GM04503 (cell line): Measurements from ENCODE around the gene IFNA4.
"Not testable (repeated sequence)": the region's sequence is repeated elsewhere in the genome, so short reads cannot be mapped to it uniquely, and the experiment has no call there.

Source experiments
- DNase-seq: peaks from one replicate; pipeline ENCODE4 v3.0.0-alpha.2; 2012; ENCODE audit warnings: low read depth

Gene IFNA4

DNA sequence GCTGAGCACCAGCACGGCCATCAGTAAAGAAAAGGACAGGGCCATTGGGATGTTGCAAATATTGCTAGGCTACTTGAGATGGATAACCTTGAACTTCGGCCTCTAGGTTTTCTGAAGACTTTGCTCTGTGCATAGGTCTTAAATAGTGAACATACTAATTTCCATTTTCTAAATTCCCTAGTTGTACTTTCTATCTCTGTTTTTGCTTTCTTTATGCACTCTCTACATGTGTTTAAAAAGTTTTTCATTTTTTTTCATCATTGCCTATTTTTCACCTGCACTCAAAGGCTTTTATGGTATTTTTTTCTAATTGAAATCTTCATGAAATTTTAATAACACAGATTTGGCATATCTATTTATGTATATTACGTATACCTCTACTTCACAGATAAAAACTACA is at the start of gene IFNA4:
TSS of gene IFNA4 (minus strand) at position 101 of the 400 bp plus-strand sequence. CDS start at position 45, 56 bp downstream.
- DNase-seq: not testable (repeated sequence)

DNA sequence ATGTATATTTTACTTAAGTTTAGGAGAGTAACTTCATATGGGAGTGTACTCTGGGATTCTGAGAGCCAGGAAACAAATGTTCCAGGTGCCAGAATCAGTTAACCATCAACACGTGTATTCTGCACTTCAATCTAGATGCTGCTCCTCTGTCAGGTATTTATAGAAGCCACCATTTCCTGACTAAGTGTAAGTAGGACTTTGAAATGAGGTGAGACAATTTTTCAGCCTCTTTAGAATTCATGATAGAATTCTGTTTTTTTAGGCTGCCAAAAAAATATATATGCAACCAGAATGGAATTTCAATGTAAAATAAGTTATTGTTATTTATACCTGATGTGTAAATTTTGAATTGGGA is 49.0 kb upstream of the IFNA4 start:
- not testable (repeated sequence) for DNase-seq

DNA sequence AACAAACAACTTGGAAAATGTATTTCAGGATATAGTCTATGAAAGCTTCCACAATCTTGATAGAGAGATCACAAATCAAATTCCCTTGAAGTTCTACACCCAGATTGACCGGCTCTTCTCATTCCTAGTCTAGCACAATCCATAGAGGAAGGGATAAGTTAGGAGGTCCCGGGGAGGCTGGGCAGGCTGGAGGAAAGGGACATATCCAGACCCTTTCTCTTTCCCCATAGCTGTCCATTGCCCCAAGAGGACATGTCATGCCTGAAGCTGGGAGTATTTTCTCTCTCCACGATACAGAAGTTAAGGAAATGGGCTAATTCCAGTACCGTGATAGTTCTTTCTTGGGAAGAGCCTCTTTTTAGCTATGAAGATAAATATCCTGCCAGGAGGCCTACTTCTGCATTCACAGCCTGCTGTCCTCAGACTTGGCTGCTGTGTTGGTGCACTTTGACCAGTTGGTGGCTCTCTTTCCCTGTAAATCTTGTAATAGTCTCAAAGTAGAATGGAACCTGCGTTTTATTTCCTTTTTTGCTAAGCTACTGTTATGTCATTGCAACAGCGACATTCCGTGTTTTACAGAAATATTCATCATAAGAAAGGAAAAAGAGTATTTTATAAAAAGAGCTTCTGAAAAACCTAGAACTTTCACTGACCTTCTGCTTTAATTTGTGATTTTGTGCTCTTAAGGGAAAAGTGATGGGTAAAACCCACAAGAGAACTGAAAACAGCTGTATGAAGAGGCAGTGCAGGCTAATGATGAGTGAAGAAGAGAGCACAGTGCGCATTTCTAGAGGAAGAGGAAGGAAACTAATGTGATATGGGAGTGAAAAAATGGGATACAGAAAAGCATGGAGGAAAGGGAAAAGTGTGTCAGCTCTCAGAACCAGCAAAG is 48.3 kb upstream of the IFNA4 start:
- peak; percentile 1 for DNase-seq

DNA sequence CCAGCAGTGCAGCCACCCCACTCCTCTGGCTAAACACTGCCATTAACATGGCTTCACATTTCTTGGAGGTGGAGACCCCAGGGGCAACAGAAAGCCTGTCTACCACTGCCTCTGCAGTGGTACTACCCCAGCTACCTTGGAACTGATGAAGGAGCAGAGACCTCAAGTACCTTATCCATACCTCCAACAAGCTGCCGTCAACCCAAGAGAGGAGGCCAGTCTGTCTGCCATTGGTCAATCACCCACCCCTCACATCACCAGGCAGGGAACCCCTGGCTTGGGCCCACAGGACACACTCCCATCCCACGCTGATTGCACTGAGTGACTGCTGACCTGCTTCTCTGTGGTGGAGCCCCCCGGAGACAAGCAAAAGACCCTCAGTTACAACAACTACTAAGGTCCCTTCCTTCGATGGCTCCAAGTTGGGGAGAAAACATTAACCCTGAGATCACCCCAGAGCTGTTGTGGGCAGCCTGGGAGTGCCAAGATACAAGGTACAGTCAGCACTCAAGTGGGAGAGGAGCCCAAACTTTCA is 46.8 kb upstream of the IFNA4 start:
- no peak for DNase-seq

DNA sequence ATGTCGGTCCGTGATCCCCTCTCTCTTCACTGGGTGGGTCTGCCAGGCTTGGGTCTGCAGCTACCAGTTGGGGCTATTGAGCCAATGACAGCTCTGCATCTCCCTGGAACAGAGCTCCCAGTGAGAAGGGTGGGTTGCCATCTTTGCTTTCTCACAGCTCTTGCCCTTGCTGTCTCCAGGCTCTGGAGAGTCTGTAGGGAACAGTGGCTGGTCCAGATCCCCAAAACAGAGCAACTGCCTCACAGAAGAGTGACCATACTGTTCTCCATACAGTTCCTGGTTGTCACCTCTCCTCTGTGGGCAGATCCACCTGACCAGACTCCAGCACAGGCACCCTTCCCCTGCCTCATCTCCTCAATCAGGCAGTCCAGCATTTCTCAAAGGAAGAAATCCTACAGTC is 45.9 kb upstream of the IFNA4 start:
- no peak for DNase-seq

DNA sequence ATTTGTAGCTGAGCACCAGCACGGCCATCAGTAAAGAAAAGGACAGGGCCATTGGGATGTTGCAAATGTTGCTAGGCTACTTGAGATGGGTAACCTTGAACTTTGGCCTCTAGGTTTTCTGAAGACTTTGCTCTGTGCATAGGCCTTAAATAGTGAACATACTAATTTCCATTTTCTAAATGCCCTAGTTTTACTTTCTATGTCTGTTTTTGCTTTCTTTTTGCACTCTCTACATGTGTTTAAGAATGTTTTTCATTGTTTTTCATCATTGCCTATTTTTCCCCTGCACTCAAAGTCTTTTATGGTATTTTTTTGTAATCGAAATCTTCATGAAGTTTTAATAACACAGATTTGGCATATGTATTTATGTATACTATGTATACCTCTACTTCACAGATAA is 40.7 kb upstream of the IFNA4 start, which contains the start of gene IFNA17:
TSS of gene IFNA17 (minus strand) at position 101 of the 400 bp plus-strand sequence. CDS start at position 52, 49 bp downstream.
- DNase-seq: no peak

DNA sequence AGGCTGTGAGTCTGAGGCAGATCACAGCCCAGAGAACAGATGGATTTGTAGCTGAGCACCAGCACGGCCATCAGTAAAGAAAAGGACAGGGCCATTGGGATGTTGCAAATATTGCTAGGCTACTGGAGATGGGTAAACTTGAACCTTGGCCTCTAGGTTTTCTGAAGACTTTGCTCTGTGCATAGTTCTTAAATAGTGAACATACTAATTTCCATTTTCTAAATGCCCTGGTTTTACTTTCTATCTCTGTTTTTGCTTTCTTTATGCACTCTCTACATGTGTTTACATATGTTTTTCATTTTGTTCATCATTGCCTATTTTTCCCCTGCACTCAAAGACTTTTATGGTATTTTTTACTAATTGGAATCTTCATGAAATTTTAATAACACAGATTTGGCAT is 29.8 kb upstream of the IFNA4 start, which contains the start of gene IFNA16:
TSS of gene IFNA16 (minus strand) at position 101 of the 400 bp plus-strand sequence. CDS start at position 95, 6 bp downstream.
- DNase-seq: not testable (repeated sequence)

DNA sequence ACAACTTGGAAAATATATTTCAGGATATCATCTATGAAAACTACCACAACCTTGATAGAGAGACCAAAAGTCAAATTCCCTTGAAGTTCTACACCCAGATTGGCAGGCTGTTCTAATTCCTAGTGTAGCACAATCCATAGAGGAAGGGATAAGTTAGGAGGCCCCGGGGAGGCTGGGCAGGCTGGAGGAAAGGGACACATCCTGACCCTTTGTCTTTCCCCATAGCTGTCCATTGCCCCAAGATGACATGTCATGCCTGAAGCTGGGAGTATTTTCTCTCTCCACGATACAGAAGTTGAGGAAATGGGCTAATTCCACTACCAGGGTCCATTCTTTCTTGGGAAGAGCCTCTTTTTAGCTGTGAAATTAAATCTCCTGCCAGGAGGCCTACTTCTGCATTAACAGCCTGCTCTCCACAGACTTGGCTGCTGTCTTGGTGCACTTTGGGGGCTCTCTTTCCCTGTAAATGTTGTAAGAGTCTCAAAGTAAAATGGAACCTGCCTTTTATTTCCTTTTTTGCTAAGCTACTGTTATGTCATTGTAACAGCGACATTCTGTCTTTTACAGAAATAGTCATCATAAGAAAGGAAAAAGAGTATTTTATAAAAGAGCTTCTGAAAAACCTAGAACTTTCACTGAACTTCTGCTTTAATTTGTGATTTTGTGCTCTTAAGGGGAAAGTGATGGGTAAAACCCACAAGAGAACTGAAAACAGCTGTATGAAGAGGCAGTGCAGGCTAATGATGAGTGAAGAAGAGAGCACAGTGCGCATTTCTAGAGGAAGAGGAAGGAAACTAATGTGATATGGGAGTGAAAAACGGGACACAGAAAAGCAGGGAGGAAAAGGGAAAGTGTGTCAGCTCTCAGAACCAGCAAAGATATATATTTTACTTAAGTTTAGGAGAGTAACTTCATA is 26.3 kb upstream of the IFNA4 start:
- DNase-seq: not testable (repeated sequence)

DNA sequence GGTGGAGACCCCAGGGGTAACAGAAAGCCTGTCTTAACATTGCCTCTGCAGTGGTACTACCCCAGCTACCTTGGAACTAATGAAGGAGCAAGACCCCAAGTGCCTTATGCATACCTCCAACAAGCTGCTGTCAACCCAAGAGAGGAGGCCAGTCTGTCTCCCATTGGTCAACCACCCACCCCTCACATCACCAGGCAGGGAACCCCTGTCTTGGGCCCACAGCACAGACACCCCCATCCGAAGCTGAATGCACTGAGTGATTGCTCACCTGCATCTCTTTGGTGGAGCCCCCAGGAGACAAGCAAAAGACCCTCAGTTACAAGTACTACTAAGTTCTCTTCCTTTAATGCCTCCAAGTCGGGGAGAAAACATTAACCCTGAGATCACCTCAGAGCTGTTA is 24.8 kb upstream of the IFNA4 start:
- DNase-seq: not testable (repeated sequence)

DNA sequence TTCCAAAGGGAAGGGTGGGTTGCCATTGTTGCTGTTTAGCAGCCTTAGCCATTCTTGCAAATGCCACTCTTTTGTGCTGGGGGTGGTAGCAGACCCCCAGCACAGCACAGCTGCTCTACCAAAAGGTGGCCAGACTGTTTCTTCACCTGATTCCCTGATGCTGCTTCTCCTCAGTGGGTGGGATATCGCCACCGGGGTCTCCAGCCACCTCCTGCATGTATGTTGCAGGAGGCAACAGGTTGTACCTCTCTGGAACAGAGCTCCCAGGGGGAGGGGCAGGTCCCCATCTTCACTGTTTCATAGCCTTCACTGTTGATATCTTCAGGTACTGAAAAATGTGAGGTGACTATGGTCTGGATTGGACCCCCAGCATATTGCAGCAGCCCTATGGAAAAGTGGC is 23.4 kb upstream of the IFNA4 start:
- not testable (repeated sequence) for DNase-seq

DNA sequence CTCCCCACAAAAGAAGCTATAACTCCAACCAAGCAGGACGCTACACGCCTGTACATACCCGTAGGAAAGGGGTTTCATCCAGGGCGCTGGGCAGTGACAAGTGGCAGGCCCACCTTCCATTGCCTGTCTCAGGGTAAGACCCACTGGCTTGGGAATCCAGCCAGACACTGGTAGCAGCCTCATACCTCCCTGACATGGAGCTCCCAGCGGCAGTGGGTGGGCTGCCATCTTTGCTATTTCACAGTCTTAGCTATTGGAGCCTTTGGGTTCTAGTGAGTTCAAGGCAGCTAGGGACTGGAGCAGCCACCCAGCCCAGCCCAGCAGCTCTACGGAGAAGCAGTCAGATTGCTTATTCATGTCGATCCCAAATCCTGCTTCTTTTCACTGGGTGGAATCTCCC is 22.9 kb upstream of the IFNA4 start:
- DNase-seq: no peak

DNA sequence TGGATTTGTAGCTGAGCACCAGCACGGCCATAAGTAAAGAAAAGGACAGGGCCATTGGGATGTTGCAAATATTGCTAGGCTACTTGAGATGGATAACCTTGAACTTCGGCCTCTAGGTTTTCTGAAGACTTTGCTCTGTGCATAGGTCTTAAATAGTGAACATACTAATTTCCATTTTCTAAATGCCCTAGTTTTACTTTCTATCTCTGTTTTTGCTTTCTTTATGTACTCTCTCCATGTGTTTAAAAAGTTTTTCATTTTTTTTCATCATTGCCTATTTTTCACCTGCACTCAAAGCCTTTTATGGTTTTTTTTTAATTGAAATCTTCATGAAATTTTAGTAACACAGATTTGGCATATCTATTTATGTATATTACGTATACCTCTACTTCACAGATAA is 19.7 kb upstream of the IFNA4 start, which contains the start of gene IFNA10:
TSS of gene IFNA10 (minus strand) at position 101 of the 400 bp plus-strand sequence. CDS start at position 55, 46 bp downstream.
- not testable (repeated sequence) for DNase-seq

DNA sequence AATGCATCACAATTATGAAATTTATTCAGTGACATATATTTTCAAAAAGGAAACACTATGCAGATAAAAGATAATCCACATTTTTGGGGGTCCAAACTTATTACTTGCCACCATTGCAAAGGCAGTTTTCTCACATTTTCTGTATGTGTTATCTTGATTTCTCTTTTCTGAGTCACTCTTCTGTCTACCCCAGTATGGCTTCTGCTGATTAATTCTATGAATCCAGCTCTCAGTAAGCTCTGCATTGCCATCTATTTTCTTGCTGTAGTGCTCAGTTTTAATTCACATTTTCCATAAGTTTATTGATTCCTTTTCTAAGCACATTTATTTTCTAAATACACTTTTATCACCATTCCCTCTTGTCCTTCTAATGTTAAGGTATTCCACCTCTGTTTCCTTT is 17.8 kb upstream of the IFNA4 start:
- no peak for DNase-seq

DNA sequence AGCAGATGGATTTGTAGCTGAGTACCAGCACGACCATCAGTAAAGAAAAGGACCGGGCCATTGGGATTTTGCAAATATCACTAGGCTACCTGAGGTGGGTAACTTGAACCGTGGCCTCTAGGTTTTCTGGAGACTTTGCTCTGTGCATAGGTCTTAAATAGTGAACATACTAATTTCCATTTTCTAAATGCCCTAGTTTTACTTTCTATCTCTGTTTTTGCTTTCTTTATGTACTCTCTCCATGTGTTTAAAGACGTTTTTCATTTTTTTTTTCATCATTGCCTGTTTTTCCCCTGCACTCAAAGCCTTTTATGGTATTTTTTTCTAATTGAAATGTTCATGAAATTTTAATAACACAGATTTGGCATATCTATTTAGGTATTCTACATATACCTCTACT is 14.7 kb upstream of the IFNA4 start, which contains the start of gene IFNA7:
TSS of gene IFNA7 (minus strand) at position 101 of the 400 bp plus-strand sequence. CDS start at position 61, 40 bp downstream.
- DNase-seq: not testable (repeated sequence)

DNA sequence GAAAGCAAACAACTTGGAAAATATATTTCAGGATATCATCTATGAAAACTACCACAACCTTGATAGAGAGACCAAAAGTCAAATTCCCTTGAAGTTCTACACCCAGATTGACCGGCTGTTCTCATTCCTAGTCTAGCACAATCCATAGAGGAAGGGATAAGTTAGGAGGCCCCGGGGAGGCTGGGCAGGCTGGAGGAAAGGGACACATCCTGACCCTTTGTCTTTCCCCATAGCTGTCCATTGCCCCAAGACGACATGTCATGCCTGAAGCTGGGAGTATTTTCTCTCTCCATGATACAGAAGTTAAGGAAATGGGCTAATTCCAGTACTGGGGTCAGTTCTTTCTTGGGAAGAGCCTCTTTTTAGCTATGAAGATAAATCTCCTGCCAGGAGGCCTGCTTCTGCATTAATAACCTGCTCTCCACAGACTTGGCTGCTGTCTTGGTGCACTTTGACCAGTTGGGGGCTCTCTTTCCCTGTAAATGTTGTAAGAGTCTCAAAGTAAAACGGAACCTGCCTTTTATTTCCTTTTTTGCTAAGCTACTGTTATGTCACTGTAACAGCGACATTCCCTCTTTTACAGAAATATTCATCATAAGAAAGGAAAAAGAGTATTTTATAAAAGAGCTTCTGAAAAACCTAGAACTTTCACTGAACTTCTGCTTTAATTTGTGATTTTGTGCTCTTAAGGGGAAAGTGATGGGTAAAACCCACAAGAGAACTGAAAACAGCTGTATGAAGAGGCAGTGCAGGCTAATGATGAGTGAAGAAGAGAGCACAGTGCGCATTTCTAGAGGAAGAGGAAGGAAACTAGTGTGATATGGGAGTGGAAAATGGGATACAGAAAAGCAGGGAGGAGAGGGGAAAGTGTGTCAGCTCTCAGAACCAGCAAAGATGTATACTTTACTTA is 7.7 kb upstream of the IFNA4 start:
- DNase-seq: not testable (repeated sequence)

DNA sequence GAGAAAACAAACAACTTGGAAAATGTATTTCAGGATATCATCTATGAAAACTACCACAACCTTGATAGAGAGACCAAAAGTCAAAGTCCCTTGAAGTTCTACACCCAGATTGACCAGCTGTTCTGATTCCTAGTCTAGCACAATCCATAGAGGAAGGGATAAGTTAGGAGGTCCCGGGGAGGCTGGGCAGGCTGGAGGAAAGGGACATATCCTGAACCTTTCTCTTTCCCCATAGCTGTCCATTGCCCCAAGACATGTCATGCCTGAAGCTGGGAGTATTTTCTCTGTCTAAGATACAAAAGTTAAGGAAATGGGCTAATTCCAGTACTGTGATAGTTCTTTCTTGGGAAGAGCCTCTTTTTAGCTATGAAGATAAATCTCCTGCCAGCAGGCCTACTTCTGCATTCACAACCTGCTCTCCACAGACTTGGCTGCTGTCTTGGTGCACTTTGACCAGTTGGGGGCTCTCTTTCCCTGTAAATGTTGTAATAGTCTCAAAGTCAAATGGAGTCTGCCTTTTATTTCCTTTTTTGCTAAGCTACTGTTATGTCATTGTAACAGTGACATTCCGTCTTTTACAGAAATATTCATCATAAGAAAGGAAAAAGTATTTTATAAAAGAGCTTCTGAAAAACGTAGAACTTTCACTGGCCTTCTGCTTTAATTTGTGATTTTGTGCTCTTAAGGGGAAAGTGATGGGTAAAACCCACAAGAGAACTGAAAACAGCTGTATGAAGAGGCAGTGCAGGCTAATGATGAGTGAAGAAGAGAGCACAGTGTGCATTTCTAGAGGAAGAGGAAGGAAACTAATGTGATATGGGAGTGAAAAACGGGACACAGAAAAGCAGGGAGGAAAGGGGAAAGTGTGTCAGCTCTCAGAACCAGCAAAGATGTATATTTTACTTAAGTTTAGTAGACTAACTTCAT is 4.3 kb downstream of the IFNA4 start:
- not testable (repeated sequence) for DNase-seq

DNA sequence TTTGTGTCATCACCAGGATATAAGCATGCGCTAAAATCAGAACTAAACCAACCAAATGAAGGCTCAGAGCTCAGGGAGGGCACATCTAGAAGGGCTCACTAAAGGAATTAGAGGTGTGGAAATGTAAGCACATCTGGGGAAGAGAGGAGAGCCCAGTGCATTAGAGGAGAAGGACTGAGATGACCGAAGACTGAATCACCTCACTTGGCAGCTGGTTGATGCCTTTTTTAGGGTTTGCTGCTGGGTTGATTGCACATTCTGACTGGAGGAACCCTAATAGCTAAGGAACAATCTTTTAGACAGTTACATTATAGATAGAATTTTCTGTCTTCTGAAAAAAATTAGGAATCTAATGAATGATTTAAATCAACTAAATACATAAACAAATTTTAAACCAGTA is 12.7 kb downstream of the IFNA4 start:
- no peak for DNase-seq

DNA sequence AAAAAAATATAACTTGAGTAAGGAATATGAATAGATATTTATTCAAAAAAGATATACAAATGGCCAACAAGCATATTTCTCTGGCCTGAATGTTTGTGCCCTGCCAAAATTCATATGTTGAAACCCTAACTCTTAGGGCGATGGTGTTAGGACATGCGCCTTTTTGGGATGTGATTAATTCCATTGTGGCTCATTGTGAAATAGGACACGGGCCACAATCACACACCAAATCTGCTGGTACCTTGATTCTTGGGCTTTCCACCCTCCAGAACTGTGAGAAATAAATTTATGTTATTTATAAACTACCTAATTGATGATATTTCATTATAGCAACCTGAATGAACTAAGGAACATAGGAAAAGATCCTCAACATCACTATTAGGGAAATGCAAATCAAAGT is 15.2 kb downstream of the IFNA4 start:
- DNase-seq: no peak

DNA sequence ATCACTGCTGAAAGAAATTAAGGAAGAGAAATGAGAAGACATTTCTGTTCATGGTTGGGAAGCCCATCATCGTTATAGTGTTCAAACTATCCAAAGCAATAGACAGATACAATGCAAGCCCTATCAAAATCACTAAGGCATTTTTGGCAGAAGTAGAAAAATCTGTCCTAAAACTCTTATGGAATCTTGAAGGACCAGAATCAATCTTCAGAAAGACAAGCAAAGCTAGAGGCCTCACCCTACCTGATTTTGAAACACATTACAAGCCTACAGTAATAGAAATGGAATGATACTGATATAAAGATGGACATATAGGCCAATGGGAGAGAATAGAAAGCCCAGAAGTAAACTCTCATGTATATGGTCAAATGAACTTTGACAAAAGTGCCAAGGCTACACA is 16.0 kb downstream of the IFNA4 start:
- DNase-seq: no peak

DNA sequence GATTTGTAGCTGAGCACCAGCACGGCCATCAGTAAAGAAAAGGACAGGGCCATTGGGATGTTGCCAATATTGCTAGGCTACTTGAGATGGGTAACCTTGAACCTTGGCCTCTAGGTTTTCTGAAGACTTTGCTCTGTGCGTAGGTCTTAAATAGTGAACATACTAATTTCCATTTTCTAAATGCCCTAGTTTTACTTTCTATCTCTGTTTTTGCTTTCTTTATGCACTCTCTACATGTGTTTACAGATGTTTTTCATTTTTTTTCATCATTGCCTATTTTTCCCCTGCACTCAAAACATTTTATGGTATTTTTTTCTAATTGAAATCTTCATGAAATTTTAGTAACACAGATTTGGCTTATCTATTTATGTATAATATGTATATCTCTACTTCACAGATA is 20.8 kb downstream of the IFNA4 start, which contains the start of gene IFNA21:
TSS of gene IFNA21 (minus strand) at position 101 of the 400 bp plus-strand sequence. CDS start at position 53, 48 bp downstream.
- not testable (repeated sequence) for DNase-seq
